ENCODE measurements around the gene CXCR6.

Gene CXCR6

DNA sequence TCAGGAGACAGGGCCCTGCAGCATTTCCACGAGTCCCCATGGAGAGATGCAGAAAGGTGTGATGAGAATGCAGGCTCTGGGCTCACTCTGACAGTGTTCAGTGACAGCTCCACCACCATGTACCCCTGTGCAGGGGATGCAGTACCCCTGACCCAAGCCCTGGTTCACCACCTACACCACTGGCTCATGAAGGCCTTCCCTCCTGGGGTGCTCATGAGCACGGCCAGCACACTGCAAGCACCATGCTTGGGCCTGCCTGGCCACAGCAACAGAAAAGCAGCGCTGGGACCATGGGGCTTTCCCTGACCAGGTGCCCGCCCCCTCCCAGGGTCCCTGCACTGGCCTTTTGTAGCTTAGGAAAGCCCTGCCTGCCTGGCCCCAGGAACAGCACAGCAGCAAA is 6.2 kb downstream of the CXCR6 start:
- no peak for DNase-seq

DNA sequence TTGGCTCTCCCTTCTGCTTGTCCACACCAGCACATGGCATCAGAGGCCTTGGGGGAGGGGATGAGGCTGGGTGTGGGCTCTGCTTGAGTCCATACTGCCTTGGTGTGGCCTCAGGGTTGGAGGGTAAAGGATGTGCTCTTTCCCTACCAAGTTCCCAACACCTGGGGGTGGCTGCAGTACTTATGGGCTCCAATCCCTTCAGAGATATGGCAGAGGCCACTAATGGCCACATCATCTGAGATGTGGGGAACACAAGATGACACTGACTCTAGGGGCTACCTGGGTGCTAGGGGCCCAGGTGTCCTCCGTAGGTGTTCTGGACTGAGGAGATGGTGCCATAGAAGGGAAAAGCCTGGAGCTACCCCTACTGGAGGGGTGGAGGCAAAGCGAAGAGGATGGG is 6.9 kb downstream of the CXCR6 start:
- no peak for DNase-seq

DNA sequence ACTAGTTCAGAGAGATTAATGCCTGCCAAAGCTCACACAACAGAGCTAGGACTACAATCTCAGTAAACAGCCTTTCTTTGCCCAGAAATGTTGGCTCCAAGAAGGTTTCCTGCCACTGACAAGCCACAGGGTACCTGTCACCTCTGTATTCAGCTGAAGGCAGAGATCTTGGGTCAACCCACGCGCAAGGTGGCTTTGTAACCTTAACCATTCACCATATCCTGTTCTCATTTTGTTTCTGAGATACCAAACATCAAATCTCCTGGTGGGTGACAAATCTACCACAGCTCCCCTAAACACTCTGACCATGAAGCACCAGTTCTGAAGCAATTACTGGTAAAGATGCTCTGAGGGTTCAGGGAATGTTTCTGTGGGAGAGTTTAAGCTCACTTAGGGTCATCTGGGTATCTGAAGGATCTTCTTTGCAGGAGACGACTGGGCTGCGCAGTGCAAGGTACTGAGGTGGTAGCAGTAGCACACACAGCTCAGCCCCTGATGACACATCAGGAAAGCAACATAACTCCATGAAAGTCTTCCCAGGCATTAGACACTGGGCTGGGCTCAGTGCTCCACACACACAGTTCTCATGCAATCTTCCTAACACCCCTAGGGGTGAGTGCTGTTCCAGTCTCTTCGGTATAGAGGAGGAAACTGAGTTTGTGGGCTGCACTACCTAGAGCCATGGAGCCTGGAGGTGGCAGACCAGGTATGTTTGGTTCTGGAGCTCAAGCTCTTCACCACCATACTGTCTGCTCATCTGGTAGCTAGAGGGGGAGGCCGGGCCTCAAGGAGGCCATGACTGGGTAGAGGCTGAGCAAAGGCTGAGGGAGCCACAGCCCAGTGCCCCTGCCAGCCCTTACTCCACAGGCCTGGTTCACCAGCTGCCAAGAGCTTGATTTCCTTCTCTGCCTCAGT is 7.7 kb downstream of the CXCR6 start:
- no peak for DNase-seq

DNA sequence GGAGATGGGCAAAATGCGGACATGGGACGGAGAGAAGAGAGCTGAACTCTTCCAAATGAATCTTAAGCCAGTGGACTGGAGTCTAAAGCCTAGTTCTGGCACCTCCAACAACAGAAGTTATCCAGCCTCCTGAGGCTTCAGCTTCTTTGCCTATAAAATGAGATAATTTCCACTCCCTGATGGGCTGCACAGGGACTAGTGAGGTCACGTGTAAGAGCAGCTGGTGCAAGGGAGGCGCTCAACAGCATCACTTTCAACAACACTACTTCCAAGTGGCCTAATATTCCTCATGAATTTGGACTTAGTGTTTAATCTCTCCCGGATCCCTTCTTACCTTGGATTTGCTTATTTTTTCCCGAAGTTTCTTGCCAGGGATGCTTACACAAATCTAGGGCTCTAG is 8.7 kb downstream of the CXCR6 start:
- DNase-seq = no peak

DNA sequence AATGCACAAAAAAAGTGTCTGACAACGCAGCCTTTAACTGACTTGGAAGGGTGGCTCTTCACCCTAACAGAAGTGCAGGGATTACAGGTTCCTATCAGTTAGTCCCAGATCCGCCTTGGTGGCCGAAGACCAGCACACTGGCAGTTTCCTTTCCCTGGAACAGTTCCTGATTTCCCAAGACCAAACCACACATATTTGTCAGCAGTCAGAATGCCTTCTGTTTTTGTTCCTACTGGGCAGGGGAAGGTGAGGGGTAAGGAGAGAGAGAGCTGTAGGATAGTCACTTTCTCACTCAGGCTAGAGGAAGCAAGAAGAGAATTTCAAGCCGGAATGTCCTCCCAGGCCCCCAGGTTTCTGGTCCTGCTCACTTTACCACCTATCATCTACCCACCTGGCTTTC is 9.2 kb downstream of the CXCR6 start:
- no peak for DNase-seq

DNA sequence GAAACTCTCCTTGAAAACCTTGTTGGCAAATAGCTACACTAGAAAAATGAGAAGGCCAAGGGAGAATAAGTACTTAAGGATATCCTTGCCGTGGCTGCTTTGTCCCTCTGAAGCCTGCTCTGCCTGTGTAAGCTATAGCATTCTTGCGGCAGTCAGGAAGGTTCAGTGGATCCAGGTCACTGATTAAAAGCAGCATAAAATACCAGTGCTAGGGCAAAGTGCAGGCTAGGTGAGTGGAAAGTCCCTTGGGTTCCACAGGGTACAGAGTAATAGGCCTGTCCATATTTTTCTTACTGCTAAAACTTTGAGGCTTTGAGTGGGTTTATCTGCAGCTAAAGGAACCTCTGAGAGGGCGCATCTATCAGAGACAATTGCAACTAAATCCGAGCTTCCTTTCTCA is 10.3 kb downstream of the CXCR6 start:
- DNase-seq = no peak

DNA sequence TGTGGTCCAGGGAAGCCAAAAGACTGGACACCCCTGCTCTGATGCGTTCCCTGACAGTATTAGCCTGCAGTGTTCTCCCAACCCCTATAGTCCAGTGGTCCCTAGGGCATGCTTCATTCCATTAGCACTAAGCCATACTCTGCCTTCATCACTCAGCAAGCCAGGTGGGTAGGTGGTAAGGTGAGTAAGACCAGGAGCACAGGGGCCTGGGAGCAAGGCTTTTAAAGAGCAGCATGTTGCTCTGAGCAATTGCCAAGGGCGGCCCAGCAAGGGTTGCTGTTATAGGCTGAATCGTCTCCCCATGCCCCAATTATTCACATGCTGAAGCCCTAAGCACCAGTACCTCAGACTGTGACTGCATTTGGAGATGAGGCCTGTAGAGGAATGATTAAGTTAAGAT is 11.0 kb downstream of the CXCR6 start:
- no peak for DNase-seq

DNA sequence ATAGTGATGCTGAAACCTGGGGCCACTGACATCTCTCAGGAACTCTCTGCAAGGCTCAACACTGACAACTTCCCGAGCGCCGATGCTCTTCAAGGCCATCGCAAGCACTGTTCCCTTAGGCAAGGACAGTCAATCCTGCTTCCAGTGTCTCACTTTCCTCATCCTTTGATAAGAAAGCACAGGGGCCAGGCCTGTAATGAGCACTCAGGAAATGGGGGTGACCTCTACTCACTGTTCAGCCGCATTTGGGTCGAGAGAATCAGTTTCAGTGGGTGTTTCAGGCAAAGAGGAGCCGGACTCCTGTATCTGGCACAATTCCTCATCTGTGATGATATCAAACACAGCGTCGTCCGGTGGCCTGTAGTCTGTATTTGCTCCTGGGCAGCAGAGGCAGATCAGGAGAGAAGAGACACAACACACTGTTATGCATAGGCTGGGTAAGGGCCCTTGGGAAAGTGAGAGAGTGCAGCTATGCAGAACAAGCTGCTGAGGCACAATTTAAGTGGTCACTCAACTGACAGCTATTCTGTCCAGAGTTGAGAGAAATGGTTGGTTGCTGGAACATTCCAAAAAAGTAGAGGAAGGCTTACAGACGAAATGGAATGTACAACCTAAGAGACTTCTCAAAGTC is 11.9 kb downstream of the CXCR6 start:
- DNase-seq = no peak

DNA sequence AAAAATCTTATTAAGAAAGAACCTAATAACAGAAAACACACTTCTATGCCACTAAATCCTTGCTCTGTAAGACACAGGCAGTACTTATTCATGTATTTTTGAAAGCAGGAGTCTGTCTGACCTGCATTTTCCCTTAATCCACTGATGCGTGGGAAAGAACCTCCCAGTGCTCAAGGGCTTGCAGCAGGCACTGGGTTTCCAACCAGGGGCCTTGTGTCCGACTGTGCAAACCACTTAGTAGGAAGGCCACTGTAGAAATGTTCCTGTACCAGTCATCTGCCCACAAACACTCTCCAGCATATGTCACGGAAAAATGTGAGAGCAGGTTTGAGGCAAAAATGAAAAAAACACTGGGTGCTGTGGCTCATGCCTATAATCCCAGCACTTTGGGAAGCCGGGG is 12.4 kb downstream of the CXCR6 start:
- no peak for DNase-seq

DNA sequence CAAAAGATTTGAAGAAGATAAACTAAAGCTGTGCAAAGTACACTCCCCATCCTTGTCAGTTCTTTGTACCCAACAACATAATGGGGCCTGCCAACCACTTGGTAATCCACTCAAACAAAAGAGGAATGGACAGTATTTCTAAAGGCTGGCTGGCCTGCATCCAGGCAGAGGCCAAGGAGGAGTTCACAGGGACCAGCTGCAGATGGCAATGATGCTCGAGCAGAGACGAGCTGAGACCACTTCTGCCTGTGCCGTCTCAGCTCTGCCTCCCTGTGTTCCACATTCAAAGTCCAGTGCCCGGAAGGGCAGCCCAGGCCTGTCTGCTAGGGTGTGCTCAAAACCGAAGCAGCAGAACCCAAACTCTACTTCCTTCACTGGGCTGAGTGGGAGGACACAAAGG is 14.3 kb downstream of the CXCR6 start:
- no peak for DNase-seq

DNA sequence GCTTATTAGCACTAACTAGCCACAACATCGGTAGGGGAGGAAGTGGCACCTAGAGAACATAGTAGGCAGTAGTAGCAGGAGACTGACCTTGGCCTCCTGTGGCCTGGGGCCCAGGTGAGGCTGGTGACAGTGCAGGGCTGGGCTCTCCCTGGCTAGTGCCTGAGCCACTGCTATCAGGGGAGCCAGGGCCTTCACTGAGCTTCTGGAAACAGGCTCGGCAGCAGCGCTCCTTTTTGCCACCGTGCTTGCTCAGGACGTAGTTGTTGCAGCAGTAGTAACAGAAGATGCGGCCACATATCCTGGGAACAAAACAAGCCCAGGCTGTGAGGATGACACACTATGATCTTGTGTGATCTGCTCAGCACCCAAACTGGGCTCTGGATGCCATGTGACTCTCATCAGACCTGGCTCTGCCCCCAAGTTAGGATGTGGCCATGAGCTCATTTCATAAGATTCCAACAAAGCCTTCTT is 15.1 kb downstream of the CXCR6 start:
- no peak for DNase-seq

DNA sequence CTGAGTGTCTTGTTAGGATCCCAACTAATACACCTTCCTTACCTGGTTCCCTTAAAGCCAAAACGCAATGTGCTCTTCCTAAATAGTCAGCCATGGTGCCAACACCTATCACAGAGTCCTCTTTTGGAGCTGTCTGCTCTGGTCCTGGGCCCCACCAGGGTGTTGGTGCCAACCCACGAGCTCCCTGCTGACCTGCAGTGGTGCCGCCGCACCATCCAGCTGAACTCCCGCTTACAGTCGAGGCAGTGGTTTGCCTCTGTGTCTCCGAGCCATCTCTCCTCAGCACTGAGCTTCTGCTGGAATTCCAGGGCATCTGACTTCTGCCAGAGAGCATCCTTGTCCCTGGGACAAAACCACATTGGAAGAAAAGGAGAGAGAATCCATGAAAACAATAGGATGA is 15.9 kb downstream of the CXCR6 start:
- DNase-seq = no peak

DNA sequence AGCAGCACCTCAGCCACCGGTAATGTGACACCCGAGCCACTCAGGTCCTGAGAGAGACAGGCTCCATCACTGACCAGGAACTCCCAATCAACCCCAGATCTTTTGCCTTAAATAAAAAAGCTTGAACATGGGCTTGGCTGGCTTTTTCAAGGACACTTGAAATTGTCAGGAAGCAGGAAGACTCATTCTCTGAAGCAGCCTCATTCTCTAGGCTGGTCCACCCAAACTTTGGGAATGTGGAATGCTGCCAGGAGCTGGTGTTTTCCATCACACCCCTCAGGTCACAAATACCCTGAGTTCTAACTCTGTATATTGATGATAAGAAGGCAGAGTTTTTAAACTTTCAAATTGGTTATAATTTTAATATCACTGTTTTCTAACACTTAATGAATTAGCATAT is 17.0 kb downstream of the CXCR6 start:
- no peak for DNase-seq

DNA sequence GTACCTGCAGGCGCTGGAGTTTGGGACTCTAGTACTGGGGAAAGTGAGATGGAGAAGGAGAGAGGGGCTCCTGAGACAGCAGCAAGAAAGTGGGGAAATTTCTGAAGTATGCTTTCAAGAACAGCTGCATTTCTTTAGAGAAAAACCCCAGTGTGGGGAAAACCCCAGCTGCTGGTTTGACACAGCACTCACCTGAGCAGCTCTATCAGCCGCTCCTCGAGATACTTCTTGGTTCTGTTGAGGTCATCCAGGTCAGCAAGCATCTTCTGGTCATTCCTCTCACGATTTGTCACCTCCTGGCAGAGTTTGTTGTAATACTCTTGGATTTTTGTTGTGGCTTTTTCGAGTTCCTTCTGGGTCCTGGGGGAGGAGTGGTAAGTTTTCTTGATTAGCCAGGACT is 18.8 kb downstream of the CXCR6 start:
- DNase-seq = no peak

DNA sequence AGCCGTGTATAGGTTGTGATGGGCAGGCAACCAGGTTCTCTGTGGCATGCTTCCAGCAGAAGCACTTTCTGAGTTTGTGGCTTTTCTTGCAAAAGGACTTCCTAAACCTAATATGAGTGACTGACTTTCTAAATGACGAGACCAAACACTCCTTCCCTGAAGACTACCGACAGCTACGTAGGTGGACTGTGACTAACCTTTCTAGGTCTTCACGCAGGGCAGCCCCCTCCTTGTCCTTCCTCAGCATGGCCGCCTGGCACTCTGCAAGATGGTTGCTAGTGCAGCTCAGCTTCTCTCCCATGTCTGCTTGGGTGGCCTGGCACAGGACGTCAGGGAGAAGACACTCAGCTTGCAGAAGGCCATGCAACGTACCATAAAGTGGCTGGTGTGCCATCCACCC is 20.9 kb downstream of the CXCR6 start:
- DNase-seq = no peak

DNA sequence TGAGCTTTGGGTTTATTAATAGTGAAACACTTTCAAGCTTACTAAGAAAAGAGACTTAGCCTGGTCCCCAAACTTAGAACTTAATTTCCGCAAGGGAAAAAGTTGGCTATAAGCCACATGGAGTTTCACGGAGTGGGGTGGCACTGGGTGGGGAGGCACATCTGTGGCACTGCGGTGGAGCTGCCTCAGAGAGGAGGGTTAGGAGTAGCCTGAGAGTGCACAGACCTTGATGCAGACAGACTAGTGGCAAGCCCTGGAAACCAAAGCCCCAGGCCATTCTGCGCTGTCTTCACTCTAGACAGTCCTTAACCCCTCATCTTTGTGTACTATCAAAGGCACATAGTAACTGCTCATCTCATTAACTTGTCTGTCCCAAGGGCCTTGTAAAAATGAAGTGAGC is 22.0 kb downstream of the CXCR6 start:
- DNase-seq = no peak

DNA sequence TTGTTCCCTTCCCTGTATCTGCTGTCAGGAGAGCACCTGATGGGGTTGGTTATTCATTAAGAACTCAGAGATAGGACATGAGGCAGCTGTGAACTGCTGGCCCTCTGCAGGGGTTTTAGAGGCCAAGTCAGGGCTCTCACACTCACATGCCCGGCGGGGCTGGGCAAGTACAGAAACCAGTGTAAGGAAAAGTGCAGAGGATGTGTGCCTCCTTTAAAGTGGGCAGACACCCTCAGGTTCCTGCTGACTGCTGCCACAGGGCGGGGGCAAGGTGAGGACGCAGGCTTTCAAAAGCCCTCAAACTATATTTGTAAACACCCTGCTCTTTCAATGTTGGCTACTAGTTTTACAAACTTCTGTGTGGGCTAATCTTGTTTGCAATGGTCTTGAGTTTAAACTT is 22.4 kb downstream of the CXCR6 start:
- no peak for DNase-seq

DNA sequence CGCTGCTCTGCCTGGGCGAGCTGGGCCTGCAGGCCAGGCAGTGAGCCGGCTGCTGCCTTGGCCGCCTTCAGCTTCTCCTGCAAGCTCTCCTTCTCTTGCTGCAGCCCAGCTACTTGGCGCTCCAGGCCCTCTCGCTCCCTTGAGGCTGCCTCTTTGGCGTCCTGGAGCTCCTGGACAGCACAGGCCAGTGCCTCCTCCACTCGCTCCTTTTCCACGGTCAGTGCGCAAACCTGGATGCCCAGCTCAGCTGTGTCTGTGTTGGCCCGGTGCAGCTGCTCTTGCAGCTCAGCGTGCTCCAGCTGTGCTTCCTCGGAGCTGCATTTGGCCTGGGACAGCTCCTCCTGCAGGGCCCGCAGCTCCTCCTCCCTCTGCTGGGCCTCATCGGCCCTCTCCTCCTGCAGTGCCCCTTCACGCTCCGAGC is 23.1 kb downstream of the CXCR6 start:
- DNase-seq = no peak

DNA sequence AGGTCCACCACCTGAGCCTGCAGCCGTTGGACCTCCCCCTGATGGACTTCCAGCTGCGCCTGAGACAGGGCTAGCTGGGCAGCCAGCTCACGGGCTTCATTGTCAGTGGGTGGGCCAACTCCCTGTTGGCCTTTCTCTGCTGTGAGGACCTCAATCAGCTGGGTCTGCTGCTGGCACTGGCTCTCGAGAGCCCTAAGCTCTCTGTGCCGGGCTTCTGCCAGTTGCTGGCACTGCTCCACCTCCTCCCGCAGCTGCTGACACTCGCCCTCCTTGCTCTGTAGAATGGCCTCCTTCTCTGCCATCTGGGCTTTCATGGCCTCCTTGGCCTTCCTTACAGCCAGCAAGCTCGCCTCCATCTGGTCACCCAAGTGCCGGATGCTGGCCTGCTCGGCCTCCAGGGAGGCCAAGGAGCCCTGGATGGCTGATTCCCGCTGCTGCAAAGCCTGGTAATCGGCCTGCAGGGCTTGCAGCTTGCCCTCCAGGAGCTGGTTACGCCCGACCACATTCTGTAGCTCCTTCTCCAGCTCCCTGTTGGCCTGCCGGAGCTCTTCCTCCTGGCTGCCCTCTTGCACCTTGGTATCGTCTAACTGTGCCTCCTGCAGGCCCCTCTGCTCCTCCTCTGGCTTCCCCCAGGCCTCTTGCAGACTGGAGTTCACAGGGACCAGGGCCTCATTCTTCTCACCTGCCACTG is 23.8 kb downstream of the CXCR6 start:
- no peak for DNase-seq

DNA sequence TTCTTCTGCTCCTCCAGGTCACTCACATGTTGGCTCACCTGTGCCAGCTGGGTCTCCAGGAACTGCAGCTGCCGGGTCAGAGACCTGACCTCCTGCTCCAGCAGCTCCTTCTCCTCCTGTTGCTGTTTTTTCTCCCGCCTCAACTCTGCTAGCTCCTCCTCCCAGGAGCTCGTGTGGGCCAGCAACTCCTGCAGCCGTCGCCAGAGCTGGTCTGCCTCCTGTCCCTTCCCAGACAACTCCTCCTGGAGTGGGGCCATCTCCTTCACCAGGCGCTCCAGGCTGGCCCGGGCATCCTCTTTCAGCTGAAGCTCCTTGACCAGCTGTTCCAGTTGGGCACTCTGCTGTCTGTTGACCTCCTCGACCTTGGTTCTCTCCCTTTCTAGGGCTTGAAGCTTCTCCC is 24.5 kb downstream of the CXCR6 start:
- DNase-seq = no peak

DNA sequence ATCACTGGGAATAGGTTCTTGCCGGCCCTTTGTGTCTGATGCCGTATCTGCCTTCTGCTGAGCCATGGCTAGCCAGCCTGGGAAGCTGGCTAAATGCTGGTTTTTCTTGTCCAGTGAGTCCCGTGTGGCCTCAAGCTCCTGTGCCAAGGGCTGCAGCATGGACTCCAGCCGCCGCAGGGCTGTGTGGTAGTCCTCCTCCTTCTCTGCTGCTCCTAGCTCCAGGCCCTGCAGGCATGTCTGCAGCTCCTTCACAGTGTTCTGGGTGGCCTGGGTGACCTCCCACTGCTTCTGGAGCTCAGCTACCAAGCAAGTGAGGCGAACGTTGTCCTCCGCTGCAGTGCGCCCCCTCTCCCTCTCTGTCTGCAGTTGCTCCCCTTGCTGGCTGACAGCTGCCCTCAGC is 24.9 kb downstream of the CXCR6 start:
- no peak for DNase-seq

DNA sequence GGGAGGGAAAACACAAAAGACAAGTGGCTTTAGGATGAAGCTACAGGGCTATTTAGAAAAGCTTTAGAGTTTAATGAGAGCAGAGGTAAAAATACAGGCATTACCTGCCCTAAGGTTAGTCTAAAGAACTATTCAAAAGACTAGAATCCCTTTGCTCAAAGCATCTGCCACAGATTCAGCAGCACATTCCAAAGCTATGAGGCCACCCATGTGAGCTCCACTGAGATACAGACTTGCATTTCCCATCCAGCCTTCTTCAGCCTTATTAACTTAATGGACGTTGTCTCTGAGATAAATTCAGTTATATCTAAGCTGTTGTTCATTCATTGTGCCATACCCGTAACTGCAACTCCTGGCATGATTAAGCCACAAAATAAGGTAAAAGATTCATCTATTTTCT is 25.4 kb downstream of the CXCR6 start:
- DNase-seq = no peak

DNA sequence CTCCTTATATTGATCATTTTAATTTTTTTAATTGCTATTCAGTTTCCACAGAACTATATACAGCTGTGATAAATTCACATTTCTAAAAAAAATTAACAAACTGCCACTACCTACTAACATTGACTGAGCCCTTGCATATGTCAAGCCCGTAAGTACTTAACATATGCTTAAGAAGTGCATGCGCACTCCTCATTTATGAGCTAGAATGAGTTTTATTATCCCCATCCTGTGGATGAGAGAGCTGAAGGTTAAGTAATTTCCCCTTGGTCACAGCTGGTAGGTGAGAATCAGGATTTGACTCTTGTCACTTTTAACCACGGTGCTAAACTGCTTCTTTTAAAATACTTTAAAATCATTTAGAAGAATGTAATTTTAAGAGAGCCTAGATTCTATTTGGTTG is 25.9 kb downstream of the CXCR6 start:
- no peak for DNase-seq

DNA sequence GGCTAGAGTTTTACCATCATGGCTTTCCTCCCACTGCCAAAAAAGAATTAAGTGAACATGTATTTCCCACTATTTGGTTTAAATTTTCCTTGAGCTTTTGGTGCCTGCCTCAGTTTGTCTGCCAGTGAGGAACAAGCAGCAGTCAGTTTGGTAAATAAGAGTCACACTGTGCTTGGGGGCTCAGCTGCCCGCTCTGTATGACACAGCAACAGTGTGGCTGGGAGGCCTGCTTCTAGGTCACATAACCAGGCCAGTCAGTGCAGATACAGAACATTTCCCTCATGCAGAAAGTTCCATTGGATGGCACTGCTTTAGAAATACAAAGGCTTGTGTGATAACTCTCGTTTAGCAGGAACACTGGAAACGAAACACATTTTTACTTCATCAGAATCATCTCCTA is 26.7 kb downstream of the CXCR6 start:
- no peak for DNase-seq

Data from cerebellar nuclear complex (tissue), 1 donor.